Transverse colon (tissue), 4 donors: ENCODE measurements around the gene BRCC3. TPM values are rescaled to one million over a fixed set of nuclear protein-coding genes. Genes with fewer than 3 reads are reported as not detected.

Experiments used
- DNase-seq: peaks from one replicate; pipeline ENCODE4 v3.0.0-alpha.2; 2019
- H3K27ac ChIP-seq, 4 donors: fragments of 200-600 bp; sonication (generic); 2 replicates each; pipeline ENCODE4 v1.5.1; 2016 to 2018; ENCODE audit warnings: inconsistent platforms in 4 of 4
- H3K27me3 ChIP-seq: fragments of 200-600 bp; sonication (generic); 2 replicates; pipeline ENCODE4 v1.5.1; 2017; ENCODE audit warnings: inconsistent platforms
- H3K36me3 ChIP-seq, 4 donors: fragments of 200-600 bp; sonication (generic); 2 replicates each; pipeline ENCODE4 v1.5.1; 2017 to 2019; ENCODE audit warnings: inconsistent platforms in 4 of 4
- H3K4me1 ChIP-seq, 4 donors: fragments of 200-600 bp; sonication (generic); 2 replicates each; pipeline ENCODE4 v1.5.1; 2017 to 2020; ENCODE audit warnings: inconsistent platforms in 4 of 4
- H3K4me3 ChIP-seq, 4 donors: fragments of 200-600 bp; sonication (generic); 1 replicate in 1 of 4; 2 replicates in 3 of 4; pipeline versions ENCODE4 v1.5.1 to v1.6.1; 2017 to 2019; ENCODE audit warnings: inconsistent platforms in 4 of 4
- H3K9me3 ChIP-seq, 2 donors: fragments of 200-600 bp; sonication (generic); 2 replicates each; pipeline ENCODE4 v1.5.1; 2017 to 2019; ENCODE audit warnings: inconsistent platforms in 2 of 2
- EP300 ChIP-seq: sonication (generic); formaldehyde crosslinking; IDR thresholded peaks from one replicate; pipeline ENCODE4 v1.6.1; 2017; ENCODE audit warnings: antibody characterized with exemption, low read depth
- POLR2A ChIP-seq: fragments of 450-650 bp; IDR thresholded peaks from one replicate; pipeline ENCODE4 v1.6.1; 2016; ENCODE audit warnings: antibody characterized with exemption, mild to moderate bottlenecking, moderate library complexity
- POLR2AphosphoS5 ChIP-seq, 3 donors: sonication (generic); formaldehyde crosslinking; IDR thresholded peaks; one replicate each; pipeline ENCODE4 v1.6.1; 2016; ENCODE audit warnings: antibody characterized with exemption in 3 of 3
- WGBS, 2 donors: methylation state at CpG; one replicate each; pipeline ENCODE4 v1.1.5; 2018; ENCODE audit warnings: low coverage in 1 of 2; 5-methylcytosine and 5-hydroxymethylcytosine counted together
- in situ Hi-C, 4 donors: fragments of 200-750 bp; cut with MboI; loops; one replicate each; pipeline versions ENCODE4 v1.15.0 to v1.15.1; 2017; ENCODE audit warnings: low sequenced_read_pairs in 3 of 4, low pct_ligation_motif_present in 1 of 4, low pct_unique_long_range_greater_than_20kb in 1 of 4
- intact Hi-C: fragments of 100-400 bp; cut with DNase I; formaldehyde crosslinking; loops from one replicate; pipeline ENCODE4 v1.15.1; 2023; ENCODE audit warnings: low total_unique reads
- total RNA-seq, 4 donors: library from RNA; depleted of rRNA; stranded (reverse); fragments of >200 nt; gene quantifications; one replicate each; pipeline ENCODE4 v1.1.0, GENCODE V29; 2016
- TF ChIP-seq, protein P1 (sequence below), 5 experiments: fragments of 200-600 bp in 3 of 5; fragments of 450-650 bp in 2 of 5; sonication (generic) in 3 of 5; IDR thresholded peaks; 1 replicate in 2 of 5; 2 replicates in 3 of 5; pipeline ENCODE4 v1.5.1; 2016 to 2017; ENCODE audit warnings: antibody characterized with exemption in 5 of 5, inconsistent platforms in 3 of 5, mild to moderate bottlenecking in 2 of 5, moderate library complexity in 1 of 5

The BRCC3 gene
- total RNA-seq, 4 donors from 2014 or later = 17.3 to 34.2 (median 19.1) TPM

DNA sequence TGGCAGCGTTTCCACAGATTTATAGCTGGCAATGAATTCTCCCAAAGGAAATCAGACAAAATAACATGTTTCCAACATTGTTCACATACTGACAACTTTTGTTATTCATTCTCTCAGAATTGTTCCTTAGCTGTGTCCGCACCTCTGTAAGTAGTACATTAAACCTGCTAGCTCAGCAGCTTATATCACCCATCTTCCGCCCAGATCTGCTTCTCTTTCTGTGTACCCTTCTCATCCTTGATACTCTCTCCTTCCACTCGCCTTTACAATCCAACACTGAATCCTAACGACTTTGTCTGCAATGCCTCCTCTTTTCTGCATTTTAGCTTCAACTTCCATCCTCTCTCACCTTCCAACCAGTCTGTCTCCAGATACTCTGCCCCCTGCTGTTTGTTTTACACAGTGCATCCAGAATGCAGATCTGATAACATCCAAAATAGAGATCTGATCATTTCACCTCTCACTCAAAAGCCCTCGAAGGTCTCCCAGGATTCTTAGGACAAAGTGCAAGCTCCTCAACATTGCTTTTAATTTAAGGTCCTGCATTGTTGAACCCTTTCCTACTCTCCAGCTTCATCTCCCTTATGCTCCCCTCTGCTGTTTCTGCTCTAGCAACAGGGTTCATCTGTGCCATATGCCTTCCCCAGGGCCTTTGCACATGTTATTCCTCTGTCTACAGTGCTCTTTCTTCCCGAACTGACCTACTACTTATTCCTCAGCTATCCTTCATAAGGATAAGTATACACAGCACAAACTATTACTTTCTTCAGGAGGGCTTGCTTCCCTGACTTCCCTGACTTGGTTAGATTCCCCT, 77.6 kb downstream of the BRCC3 start:
- Histone ChIP-seq H3K27me3 (no peaks in the 10 kb centered on the region), H3K36me3 (no peaks in the 10 kb centered on the region), H3K27ac (no peak overlapping the region), H3K4me1 (peaks cover 0 to 2% (median 0%) of the 10 kb centered on the region in 4 donors), H3K9me3 (no peaks in the 10 kb centered on the region), H3K4me3 (no peak overlapping the region)
- peak; percentile 15 for DNase-seq
- intact Hi-C loops (no loop called here), in situ Hi-C loops (no loop called here)
- TF ChIP-seq POLR2AphosphoS5 (IDR thresholded peaks at IDR 0.05) = no peak
- TF ChIP-seq, protein P1, sequence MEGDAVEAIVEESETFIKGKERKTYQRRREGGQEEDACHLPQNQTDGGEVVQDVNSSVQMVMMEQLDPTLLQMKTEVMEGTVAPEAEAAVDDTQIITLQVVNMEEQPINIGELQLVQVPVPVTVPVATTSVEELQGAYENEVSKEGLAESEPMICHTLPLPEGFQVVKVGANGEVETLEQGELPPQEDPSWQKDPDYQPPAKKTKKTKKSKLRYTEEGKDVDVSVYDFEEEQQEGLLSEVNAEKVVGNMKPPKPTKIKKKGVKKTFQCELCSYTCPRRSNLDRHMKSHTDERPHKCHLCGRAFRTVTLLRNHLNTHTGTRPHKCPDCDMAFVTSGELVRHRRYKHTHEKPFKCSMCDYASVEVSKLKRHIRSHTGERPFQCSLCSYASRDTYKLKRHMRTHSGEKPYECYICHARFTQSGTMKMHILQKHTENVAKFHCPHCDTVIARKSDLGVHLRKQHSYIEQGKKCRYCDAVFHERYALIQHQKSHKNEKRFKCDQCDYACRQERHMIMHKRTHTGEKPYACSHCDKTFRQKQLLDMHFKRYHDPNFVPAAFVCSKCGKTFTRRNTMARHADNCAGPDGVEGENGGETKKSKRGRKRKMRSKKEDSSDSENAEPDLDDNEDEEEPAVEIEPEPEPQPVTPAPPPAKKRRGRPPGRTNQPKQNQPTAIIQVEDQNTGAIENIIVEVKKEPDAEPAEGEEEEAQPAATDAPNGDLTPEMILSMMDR (IDR thresholded peaks at IDR 0.05) = peak; percentile 38 to 47 (median 38)
- WGBS, 2 donors = 31 to 59% methylated on average over 4 to 7 of the region's 7 CpGs

DNA sequence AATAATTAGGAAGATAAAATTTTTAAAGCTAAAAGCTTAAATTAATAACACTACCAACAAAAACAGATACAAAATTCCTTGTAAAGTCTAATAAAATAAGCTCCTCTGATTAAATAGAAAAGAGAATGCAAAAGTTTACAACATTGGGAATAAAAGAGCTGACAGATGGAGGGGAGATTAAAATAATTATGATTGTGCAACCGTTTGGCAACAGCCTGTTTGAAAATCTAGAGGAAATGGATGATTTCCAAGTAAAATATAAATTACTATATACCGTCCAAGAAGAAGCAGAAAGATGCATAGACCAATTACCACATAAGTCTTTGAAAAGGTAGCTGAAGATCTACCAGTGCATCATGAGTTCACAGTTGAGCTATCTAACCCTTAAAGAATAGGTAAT, 98.6 kb downstream of the BRCC3 start:
- no peak for DNase-seq
- H3K9me3 ChIP-seq = no peaks in the 10 kb centered on the region
- intact Hi-C loops = no loop called here
- WGBS, 2 donors = 27% methylated on average over 2 of the region's 2 CpGs; no CpG with 5 or more reads in 1 of the 2 donors
- no peaks in the 10 kb centered on the region for H3K36me3 ChIP-seq
- H3K27ac ChIP-seq = no peak overlapping the region
- TF ChIP-seq EP300 (no peak), POLR2AphosphoS5 (IDR thresholded peaks at IDR 0.05) (no peak), POLR2A (no peak)
- TF ChIP-seq, protein P1 (IDR thresholded peaks at IDR 0.05) = no peak
- H3K27me3 ChIP-seq = no peaks in the 10 kb centered on the region
- in situ Hi-C loops = no loop called here
- no peak overlapping the region for H3K4me3 ChIP-seq
- H3K4me1 ChIP-seq = no peaks in the 10 kb centered on the region

Other genes starting within 250 kb of the BRCC3 start
- not detected for gene SMIM9, start 236.8 kb upstream of the BRCC3 start, total RNA-seq
- 10 to 100 TPM in 2 of 4 donors, 1 to 10 TPM in 1, not detected in 1; 1.8 to 18.1 (median 10.0) TPM for gene F8A1, start 185.2 kb upstream of the BRCC3 start, total RNA-seq
- 1 to 10 TPM; 1.2 to 4.5 (median 4.0) TPM for gene F8, start 48.8 kb upstream of the BRCC3 start, total RNA-seq
- gene FUNDC2, start 44.7 kb upstream of the BRCC3 start, total RNA-seq = 10 to 100 TPM in 3 of 4 donors, 1 to 10 TPM in 1; 7.8 to 42.9 (median 32.9) TPM
- gene CMC4, start 372 bp upstream of the BRCC3 start, total RNA-seq = 10 to 100 TPM in 1 of 4 donors, 1 to 10 TPM in 2, not detected in 1; 1.4 to 11.7 (median 9.1) TPM
- gene MTCP1, start 372 bp upstream of the BRCC3 start, total RNA-seq = 10 to 100 TPM in 1 of 4 donors, 1 to 10 TPM in 3; 1.6 to 12.9 (median 7.1) TPM
- gene VBP1, start 145.0 kb downstream of the BRCC3 start, total RNA-seq = 10 to 100 TPM in 3 of 4 donors, 1 to 10 TPM in 1; 6.0 to 24.5 (median 22.3) TPM
- gene RAB39B, start 193.0 kb downstream of the BRCC3 start, total RNA-seq = 1 to 10 TPM in 1 of 4 donors, under 1 TPM in 1, not detected in 2; 0.41 to 1.4 TPM